Breast epithelium (tissue), 4 donors: ENCODE results near the gene NEURL1B. TPM values are rescaled to one million over a fixed set of nuclear protein-coding genes. Genes with fewer than 3 reads are reported as not detected.

ENCODE experiments used
- DNase-seq, 2 donors: peaks; one replicate each; pipeline ENCODE4 v3.0.0-alpha.2; 2019; ENCODE audit warnings: low spot score in 2 of 2
- H3K27ac ChIP-seq, 2 donors: fragments of 200-600 bp; sonication (generic) in 1 of 2; one replicate each; pipeline ENCODE4 v1.5.1; 2016 to 2019; ENCODE audit warnings: mild to moderate bottlenecking in 1 of 2
- H3K27me3 ChIP-seq, 2 donors: fragments of 200-600 bp; sonication (generic) in 1 of 2; one replicate each; pipeline versions ENCODE4 v1.5.1 to v1.6.0; 2017 to 2019; ENCODE audit warnings: control low read depth in 1 of 2, mild to moderate bottlenecking in 1 of 2
- H3K36me3 ChIP-seq: fragments of 200-600 bp; one replicate; pipeline ENCODE4 v1.5.1; 2019
- H3K4me1 ChIP-seq, 2 donors: fragments of 200-600 bp; sonication (generic); one replicate each; pipeline ENCODE4 v1.5.1; 2016 to 2019; ENCODE audit warnings: control low read depth in 1 of 2
- H3K4me3 ChIP-seq, 3 donors: fragments of 200-600 bp; sonication (generic); 1 replicate in 2 of 3; 2 replicates in 1 of 3; pipeline ENCODE4 v1.5.1; 2016 to 2019; ENCODE audit warnings: mild to moderate bottlenecking in 3 of 3, moderate library complexity in 2 of 3
- H3K9me3 ChIP-seq, 2 donors: fragments of 200-600 bp; sonication (generic) in 1 of 2; one replicate each; pipeline ENCODE4 v1.5.1; 2016 to 2019; ENCODE audit warnings: control low read depth in 1 of 2
- CTCF ChIP-seq, 3 donors: fragments of 450-650 bp; IDR thresholded peaks; one replicate each; pipeline ENCODE4 v1.5.1; 2016 to 2017; ENCODE audit warnings: antibody characterized with exemption in 3 of 3, mild to moderate bottlenecking in 3 of 3, moderate library complexity in 3 of 3
- POLR2A ChIP-seq: fragments of 450-650 bp; IDR thresholded peaks from one replicate; pipeline ENCODE4 v1.6.1; 2016; ENCODE audit warnings: antibody characterized with exemption, mild to moderate bottlenecking, moderate library complexity
- POLR2AphosphoS5 ChIP-seq, 3 donors: sonication (generic); formaldehyde crosslinking; IDR thresholded peaks; one replicate each; pipeline ENCODE4 v1.6.1; 2017; ENCODE audit warnings: antibody characterized with exemption in 3 of 3
- intact Hi-C: fragments of 100-400 bp; cut with DNase I; formaldehyde crosslinking; loops from one replicate; pipeline ENCODE4 v1.15.1; 2023; ENCODE audit warnings: low total_unique reads
- total RNA-seq, 3 donors: library from RNA; depleted of rRNA; stranded (reverse); fragments of >200 nt; gene quantifications; one replicate each; pipeline ENCODE4 v1.1.0, GENCODE V29; 2016

The NEURL1B gene, protein sequence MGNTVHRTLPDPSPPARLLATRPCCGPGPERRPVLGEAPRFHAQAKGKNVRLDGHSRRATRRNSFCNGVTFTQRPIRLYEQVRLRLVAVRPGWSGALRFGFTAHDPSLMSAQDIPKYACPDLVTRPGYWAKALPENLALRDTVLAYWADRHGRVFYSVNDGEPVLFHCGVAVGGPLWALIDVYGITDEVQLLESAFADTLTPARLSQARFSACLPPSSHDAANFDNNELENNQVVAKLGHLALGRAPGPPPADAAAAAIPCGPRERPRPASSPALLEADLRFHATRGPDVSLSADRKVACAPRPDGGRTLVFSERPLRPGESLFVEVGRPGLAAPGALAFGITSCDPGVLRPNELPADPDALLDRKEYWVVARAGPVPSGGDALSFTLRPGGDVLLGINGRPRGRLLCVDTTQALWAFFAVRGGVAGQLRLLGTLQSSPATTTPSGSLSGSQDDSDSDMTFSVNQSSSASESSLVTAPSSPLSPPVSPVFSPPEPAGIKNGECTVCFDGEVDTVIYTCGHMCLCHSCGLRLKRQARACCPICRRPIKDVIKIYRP
- total RNA-seq, result 10 to 100 TPM in 1 of 3 donors, 1 to 10 TPM in 2; 6.3 to 17.0 (median 9.9) TPM

DNA sequence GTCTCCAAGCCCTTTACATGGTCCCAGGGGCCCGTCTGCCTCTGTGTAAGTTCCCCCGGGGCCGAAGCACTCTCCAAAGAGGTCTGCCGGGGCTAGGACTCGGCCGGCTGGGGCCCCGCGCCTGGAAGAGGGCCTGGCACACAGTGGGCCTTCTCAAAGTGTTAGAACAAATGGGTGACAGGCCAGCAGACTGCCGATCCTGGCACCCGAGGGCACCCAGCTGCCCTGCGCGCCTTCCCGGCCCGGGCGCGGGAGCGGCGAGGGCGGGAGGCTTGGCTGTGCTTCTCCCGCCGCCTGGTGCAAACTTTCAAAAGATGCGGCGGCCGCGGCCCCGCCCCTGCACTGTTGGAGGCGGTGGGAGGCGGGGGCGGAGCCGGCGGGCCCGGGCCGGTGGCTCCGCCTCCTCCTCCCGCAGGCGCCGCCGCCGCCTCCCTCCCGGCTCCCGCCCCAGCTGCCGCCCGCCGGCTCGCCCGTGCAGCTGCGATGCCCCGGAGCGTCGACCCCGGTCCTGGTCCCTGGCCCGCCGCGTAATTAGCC lies at the start of gene NEURL1B:
Gene NEURL1B, plus strand, starts transcription at position 442 of the 537 bp plus-strand sequence. CDS start 144 bp downstream, outside the sequence.
- intact Hi-C loops, result no loop called here
- no peaks in the 10 kb centered on the region for H3K36me3 ChIP-seq
- H3K4me3 ChIP-seq, result peak within 1 kb of the TSS; percentile 65 to 73 (median 73)
- H3K27ac ChIP-seq, result peak within 1 kb of the TSS; percentile 58 to 60
- H3K27me3 ChIP-seq, result no peaks in the 10 kb centered on the region
- no peak for DNase-seq
- peaks cover 0 to 5% of the 10 kb centered on the region in 2 donors for H3K4me1 ChIP-seq
- no peaks in the 10 kb centered on the region for H3K9me3 ChIP-seq
- TF ChIP-seq CTCF (IDR thresholded peaks at IDR 0.05) (no peak), POLR2AphosphoS5 (IDR thresholded peaks at IDR 0.05) (no peak), POLR2A (no peak)

GRCh38 chr5:172591636-172592035 lies 49.4 kb upstream of the NEURL1B start:
- TF ChIP-seq CTCF (IDR thresholded peaks at IDR 0.05), result no peak
- no peak for TF ChIP-seq POLR2A
- no peak for TF ChIP-seq POLR2AphosphoS5 (IDR thresholded peaks at IDR 0.05)
- Histone ChIP-seq H3K27ac (no peak overlapping the region), H3K9me3 (no peaks in the 10 kb centered on the region), H3K27me3 (no peaks in the 10 kb centered on the region), H3K4me1 (no peaks in the 10 kb centered on the region), H3K36me3 (no peaks in the 10 kb centered on the region), H3K4me3 (no peak overlapping the region)
- intact Hi-C loops, result no loop called here
- no peak for DNase-seq

GRCh38 chr5:172592881-172593280 lies 48.2 kb upstream of the NEURL1B start:
- H3K9me3 ChIP-seq, result no peaks in the 10 kb centered on the region
- H3K27ac ChIP-seq, result no peak overlapping the region
- no peak for DNase-seq
- H3K4me3 ChIP-seq, result no peak overlapping the region
- intact Hi-C loops, result no loop called here
- peaks cover 0 to 2% of the 10 kb centered on the region in 2 donors for H3K4me1 ChIP-seq
- no peaks in the 10 kb centered on the region for H3K36me3 ChIP-seq
- TF ChIP-seq CTCF (IDR thresholded peaks at IDR 0.05) (no peak), POLR2A (no peak), POLR2AphosphoS5 (IDR thresholded peaks at IDR 0.05) (no peak)
- no peaks in the 10 kb centered on the region for H3K27me3 ChIP-seq

- H3K27me3 ChIP-seq, result no peaks in the 10 kb centered on the region
- H3K27ac ChIP-seq, result no peak overlapping the region
- peaks cover 0 to 7% of the 10 kb centered on the region in 2 donors for H3K4me1 ChIP-seq
- no peak for TF ChIP-seq CTCF (IDR thresholded peaks at IDR 0.05)
- TF ChIP-seq POLR2AphosphoS5 (IDR thresholded peaks at IDR 0.05), result no peak
- TF ChIP-seq POLR2A, result no peak
- intact Hi-C loops, result no loop called here
- no peak for DNase-seq
- no peaks in the 10 kb centered on the region for H3K36me3 ChIP-seq
- H3K9me3 ChIP-seq, result no peaks in the 10 kb centered on the region
- no peak overlapping the region for H3K4me3 ChIP-seq
These were observed 47.8 kb upstream of the NEURL1B start for GRCh38 chr5:172593306-172593705.

DNA sequence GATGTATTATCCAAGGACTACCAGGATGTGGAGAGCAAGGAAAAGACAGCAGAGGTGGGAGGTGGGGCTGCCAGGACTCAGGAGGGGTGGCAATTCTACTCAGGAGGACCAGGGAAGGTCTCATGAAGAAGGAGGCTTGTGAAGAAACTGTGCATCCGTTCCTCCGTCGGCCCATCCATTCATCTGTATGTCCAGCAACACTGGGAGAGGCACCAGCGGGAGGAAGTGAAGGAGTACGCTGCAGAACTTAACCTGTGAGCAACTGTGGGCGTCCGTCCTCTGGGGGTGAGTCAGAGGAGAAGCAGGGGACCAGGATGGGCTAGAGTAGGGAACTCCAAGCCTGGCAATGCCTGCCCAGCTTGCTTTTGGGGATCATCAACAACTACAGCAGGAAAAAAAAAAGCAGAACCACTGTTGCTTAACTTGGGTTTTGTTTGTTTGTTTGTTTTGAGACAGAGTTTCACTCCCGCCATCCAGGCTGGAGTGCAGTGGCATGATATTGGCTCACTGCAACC lies 47.3 kb upstream of the NEURL1B start:
- intact Hi-C loops, result no loop called here

More for the DNA sequence above, 47.3 kb upstream of the NEURL1B start:
- Histone ChIP-seq H3K27me3 (no peaks in the 10 kb centered on the region), H3K9me3 (no peaks in the 10 kb centered on the region), H3K4me1 (peaks cover 0 to 7% of the 10 kb centered on the region in 2 donors), H3K27ac (no peak overlapping the region), H3K36me3 (no peaks in the 10 kb centered on the region), H3K4me3 (no peak overlapping the region)
- no peak for TF ChIP-seq POLR2A
- no peak for TF ChIP-seq POLR2AphosphoS5 (IDR thresholded peaks at IDR 0.05)
- TF ChIP-seq CTCF (IDR thresholded peaks at IDR 0.05), result no peak
- no peak for DNase-seq
